HEK293 (cell line): Measurements from ENCODE around the gene EDAR.

Experiments
- BCL11A ChIP-seq: fragments of 450-650 bp; formaldehyde crosslinking; IDR thresholded peaks from 2 replicates; pipeline ENCODE4 v1.5.1; 2016; ENCODE audit warnings: low read depth, missing biosample characterization, missing genetic modification characterization
- SP2 ChIP-seq: fragments of 450-650 bp; formaldehyde crosslinking; IDR thresholded peaks from 2 replicates; pipeline ENCODE4 v1.5.1; 2016; ENCODE audit warnings: missing biosample characterization, missing genetic modification characterization
- ZNF664 ChIP-seq: fragments of 450-650 bp; formaldehyde crosslinking; IDR thresholded peaks from 2 replicates; pipeline ENCODE4 v1.5.1; 2016; ENCODE audit warnings: missing biosample characterization, missing genetic modification characterization
- TF ChIP-seq, protein P1 (sequence below): fragments of 450-650 bp; formaldehyde crosslinking; IDR thresholded peaks from 2 replicates; pipeline ENCODE4 v1.5.1; 2016; ENCODE audit warnings: missing biosample characterization, missing genetic modification characterization
- TF ChIP-seq, protein P2 (sequence below): fragments of 450-650 bp; formaldehyde crosslinking; IDR thresholded peaks from 2 replicates; pipeline ENCODE4 v1.5.1; 2016; ENCODE audit warnings: missing biosample characterization, missing genetic modification characterization
- TF ChIP-seq, protein P3 (sequence below): fragments of 450-650 bp; formaldehyde crosslinking; IDR thresholded peaks from 2 replicates; pipeline ENCODE4 v1.5.1; 2016; ENCODE audit warnings: missing biosample characterization, missing genetic modification characterization
- TF ChIP-seq, protein P4 (sequence below): IDR thresholded peaks from 2 replicates; pipeline ENCODE4 v1.6.1; 2011; ENCODE audit warnings: mild to moderate bottlenecking, low read depth, low read length, borderline replicate concordance

DNA sequence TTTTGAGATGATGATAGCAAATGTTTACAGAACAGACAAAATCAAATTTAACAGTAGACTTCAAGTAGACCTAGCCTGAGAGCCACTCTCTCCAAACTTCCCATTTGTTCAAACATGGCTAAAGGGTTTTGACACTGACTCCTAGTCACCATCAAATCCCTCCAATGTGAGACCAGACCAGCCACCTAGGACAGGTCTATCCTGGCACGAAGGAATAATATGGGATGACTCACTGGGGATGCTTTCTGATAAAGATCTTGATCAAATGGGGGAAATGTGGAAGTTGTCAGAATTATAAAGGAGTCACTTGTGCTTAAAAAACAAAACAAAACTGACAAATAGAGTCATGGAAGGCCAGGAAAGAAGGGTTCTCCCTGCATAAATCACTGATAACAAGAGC, 95.7 kb downstream of the EDAR start:
- TF ChIP-seq, protein P1, sequence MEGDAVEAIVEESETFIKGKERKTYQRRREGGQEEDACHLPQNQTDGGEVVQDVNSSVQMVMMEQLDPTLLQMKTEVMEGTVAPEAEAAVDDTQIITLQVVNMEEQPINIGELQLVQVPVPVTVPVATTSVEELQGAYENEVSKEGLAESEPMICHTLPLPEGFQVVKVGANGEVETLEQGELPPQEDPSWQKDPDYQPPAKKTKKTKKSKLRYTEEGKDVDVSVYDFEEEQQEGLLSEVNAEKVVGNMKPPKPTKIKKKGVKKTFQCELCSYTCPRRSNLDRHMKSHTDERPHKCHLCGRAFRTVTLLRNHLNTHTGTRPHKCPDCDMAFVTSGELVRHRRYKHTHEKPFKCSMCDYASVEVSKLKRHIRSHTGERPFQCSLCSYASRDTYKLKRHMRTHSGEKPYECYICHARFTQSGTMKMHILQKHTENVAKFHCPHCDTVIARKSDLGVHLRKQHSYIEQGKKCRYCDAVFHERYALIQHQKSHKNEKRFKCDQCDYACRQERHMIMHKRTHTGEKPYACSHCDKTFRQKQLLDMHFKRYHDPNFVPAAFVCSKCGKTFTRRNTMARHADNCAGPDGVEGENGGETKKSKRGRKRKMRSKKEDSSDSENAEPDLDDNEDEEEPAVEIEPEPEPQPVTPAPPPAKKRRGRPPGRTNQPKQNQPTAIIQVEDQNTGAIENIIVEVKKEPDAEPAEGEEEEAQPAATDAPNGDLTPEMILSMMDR (tag by site-specific recombination) = no peak
- TF ChIP-seq, protein P2, sequence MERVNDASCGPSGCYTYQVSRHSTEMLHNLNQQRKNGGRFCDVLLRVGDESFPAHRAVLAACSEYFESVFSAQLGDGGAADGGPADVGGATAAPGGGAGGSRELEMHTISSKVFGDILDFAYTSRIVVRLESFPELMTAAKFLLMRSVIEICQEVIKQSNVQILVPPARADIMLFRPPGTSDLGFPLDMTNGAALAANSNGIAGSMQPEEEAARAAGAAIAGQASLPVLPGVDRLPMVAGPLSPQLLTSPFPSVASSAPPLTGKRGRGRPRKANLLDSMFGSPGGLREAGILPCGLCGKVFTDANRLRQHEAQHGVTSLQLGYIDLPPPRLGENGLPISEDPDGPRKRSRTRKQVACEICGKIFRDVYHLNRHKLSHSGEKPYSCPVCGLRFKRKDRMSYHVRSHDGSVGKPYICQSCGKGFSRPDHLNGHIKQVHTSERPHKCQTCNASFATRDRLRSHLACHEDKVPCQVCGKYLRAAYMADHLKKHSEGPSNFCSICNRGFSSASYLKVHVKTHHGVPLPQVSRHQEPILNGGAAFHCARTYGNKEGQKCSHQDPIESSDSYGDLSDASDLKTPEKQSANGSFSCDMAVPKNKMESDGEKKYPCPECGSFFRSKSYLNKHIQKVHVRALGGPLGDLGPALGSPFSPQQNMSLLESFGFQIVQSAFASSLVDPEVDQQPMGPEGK (tag by site-specific recombination) = no peak
- TF ChIP-seq, protein P3, sequence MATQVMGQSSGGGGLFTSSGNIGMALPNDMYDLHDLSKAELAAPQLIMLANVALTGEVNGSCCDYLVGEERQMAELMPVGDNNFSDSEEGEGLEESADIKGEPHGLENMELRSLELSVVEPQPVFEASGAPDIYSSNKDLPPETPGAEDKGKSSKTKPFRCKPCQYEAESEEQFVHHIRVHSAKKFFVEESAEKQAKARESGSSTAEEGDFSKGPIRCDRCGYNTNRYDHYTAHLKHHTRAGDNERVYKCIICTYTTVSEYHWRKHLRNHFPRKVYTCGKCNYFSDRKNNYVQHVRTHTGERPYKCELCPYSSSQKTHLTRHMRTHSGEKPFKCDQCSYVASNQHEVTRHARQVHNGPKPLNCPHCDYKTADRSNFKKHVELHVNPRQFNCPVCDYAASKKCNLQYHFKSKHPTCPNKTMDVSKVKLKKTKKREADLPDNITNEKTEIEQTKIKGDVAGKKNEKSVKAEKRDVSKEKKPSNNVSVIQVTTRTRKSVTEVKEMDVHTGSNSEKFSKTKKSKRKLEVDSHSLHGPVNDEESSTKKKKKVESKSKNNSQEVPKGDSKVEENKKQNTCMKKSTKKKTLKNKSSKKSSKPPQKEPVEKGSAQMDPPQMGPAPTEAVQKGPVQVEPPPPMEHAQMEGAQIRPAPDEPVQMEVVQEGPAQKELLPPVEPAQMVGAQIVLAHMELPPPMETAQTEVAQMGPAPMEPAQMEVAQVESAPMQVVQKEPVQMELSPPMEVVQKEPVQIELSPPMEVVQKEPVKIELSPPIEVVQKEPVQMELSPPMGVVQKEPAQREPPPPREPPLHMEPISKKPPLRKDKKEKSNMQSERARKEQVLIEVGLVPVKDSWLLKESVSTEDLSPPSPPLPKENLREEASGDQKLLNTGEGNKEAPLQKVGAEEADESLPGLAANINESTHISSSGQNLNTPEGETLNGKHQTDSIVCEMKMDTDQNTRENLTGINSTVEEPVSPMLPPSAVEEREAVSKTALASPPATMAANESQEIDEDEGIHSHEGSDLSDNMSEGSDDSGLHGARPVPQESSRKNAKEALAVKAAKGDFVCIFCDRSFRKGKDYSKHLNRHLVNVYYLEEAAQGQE (tag by site-specific recombination) = no peak
- TF ChIP-seq ZNF664 (tag by site-specific recombination) (no peak), SP2 (tag by site-specific recombination) (no peak), BCL11A (no peak)
- TF ChIP-seq, protein P4, sequence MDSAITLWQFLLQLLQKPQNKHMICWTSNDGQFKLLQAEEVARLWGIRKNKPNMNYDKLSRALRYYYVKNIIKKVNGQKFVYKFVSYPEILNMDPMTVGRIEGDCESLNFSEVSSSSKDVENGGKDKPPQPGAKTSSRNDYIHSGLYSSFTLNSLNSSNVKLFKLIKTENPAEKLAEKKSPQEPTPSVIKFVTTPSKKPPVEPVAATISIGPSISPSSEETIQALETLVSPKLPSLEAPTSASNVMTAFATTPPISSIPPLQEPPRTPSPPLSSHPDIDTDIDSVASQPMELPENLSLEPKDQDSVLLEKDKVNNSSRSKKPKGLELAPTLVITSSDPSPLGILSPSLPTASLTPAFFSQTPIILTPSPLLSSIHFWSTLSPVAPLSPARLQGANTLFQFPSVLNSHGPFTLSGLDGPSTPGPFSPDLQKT = no peak
